Lower lobe of right lung (tissue), 2 donors: ENCODE data around the gene TALDO1. TPM values are rescaled to one million over a fixed set of nuclear protein-coding genes. Genes with fewer than 3 reads are reported as not detected.

Experiments used
- ATAC-seq, 2 donors: fragments of 200-7000 bp; cut with Tn5 transposase; one replicate each; pipeline ENCODE4 v1.9.1; 2020 to 2022; ENCODE audit warnings: mild to moderate bottlenecking in 2 of 2, moderate library complexity in 2 of 2
- DNase-seq: peaks from one replicate; pipeline ENCODE4 v3.0.0-alpha.2; 2020
- H3K27ac ChIP-seq: fragments of 200-600 bp; one replicate; pipeline ENCODE4 v1.8.0; 2022
- H3K27me3 ChIP-seq: fragments of 200-600 bp; one replicate; pipeline ENCODE4 v1.8.0; 2022; ENCODE audit warnings: low read depth
- H3K36me3 ChIP-seq: fragments of 200-600 bp; one replicate; pipeline ENCODE4 v1.8.0; 2022; ENCODE audit warnings: mild to moderate bottlenecking
- H3K4me1 ChIP-seq: fragments of 200-600 bp; one replicate; pipeline ENCODE4 v1.8.0; 2022
- H3K4me3 ChIP-seq: fragments of 200-600 bp; one replicate; pipeline ENCODE4 v1.8.0; 2022; ENCODE audit warnings: mild to moderate bottlenecking
- H3K9me3 ChIP-seq: fragments of 200-600 bp; one replicate; pipeline ENCODE4 v1.8.0; 2022
- CTCF ChIP-seq: fragments of 200-600 bp; IDR thresholded peaks from one replicate; pipeline ENCODE4 v1.8.0; 2022; ENCODE audit warnings: antibody characterized with exemption, mild to moderate bottlenecking
- intact Hi-C: fragments of 100-400 bp; cut with DNase I; formaldehyde crosslinking; loops from one replicate; pipeline ENCODE4 v1.11.0; 2022
- total RNA-seq: library from RNA; stranded (reverse); fragmentation: NEBNext Ultra II Directional; extraction: Animal tissue kit (Norgen Biotek cat#: 25700); gene quantifications from one replicate; pipeline ENCODE4 v1.2.1, GENCODE V29; 2021
- donor health status: DM: no; HTN: yes; CAD: no; lungs with severe emphysema.

The TALDO1 gene
- total RNA-seq, 1 donor from 2014 or later, result 218 TPM

- H3K36me3 ChIP-seq, result peaks cover 20% of the 10 kb centered on the region
- TF ChIP-seq CTCF, result no peak
- no peak overlapping the region for H3K27ac ChIP-seq
- intact Hi-C loops, result no loop called here
- peaks cover 18% of the 10 kb centered on the region for H3K27me3 ChIP-seq
- DNase-seq (no peak), ATAC-seq (no peak)
- no peak overlapping the region for H3K4me3 ChIP-seq
- peaks cover 24% of the 10 kb centered on the region for H3K4me1 ChIP-seq
- no peaks in the 10 kb centered on the region for H3K9me3 ChIP-seq
These were observed 44.6 kb downstream of the TALDO1 start for GRCh38 chr11:791658-792534.

- intact Hi-C loops, result no loop called here
- H3K9me3 ChIP-seq, result no peaks in the 10 kb centered on the region
- H3K27me3 ChIP-seq, result peaks cover 18% of the 10 kb centered on the region
- peaks cover 30% of the 10 kb centered on the region for H3K4me1 ChIP-seq
- H3K4me3 ChIP-seq, result no peak overlapping the region
- TF ChIP-seq CTCF, result no peak
- ATAC-seq (no peak), DNase-seq (no peak)
- peaks cover 20% of the 10 kb centered on the region for H3K36me3 ChIP-seq
- no peak overlapping the region for H3K27ac ChIP-seq
These were observed 45.2 kb downstream of the TALDO1 start for GRCh38 chr11:792535-792821.

GRCh38 chr11:792873-793272 lies 45.6 kb downstream of the TALDO1 start:
- Histone ChIP-seq H3K4me3 (no peak overlapping the region), H3K27me3 (peaks cover 18% of the 10 kb centered on the region), H3K4me1 (peaks cover 32% of the 10 kb centered on the region), H3K27ac (no peak overlapping the region), H3K36me3 (peaks cover 20% of the 10 kb centered on the region), H3K9me3 (no peaks in the 10 kb centered on the region)
- intact Hi-C loops, result no loop called here
- TF ChIP-seq CTCF, result no peak
- DNase-seq (no peak), ATAC-seq (no peak)

- Histone ChIP-seq H3K9me3 (no peaks in the 10 kb centered on the region), H3K36me3 (peaks cover 20% of the 10 kb centered on the region), H3K4me1 (peaks cover 36% of the 10 kb centered on the region), H3K27ac (no peak overlapping the region), H3K4me3 (no peak overlapping the region), H3K27me3 (peaks cover 15% of the 10 kb centered on the region)
- ATAC-seq (no peak), DNase-seq (no peak)
- no peak for TF ChIP-seq CTCF
- intact Hi-C loops, result no loop called here
These were observed 46.3 kb downstream of the TALDO1 start for GRCh38 chr11:793556-793955.

GRCh38 chr11:794013-794765 lies 46.9 kb downstream of the TALDO1 start:
- Histone ChIP-seq H3K9me3 (no peaks in the 10 kb centered on the region), H3K27me3 (peaks cover 9% of the 10 kb centered on the region), H3K36me3 (peaks cover 23% of the 10 kb centered on the region), H3K4me1 (peaks cover 37% of the 10 kb centered on the region), H3K4me3 (peak overlapping the region; percentile 80), H3K27ac (no peak overlapping the region)
- intact Hi-C loops, result no loop called here
- no peak for DNase-seq
- ATAC-seq, result no peak
- no peak for TF ChIP-seq CTCF
